Small intestine (tissue), 7 donors: ENCODE measurements around the gene MDC1. TPM values are rescaled to one million over a fixed set of nuclear protein-coding genes. Genes with fewer than 3 reads are reported as not detected.
"Not testable (repeated sequence)": the region's sequence is repeated elsewhere in the genome, so short reads cannot be mapped to it uniquely, and the experiment has no call there.

Experiments used
- DNase-seq, 2 donors: peaks; one replicate each; pipeline versions ENCODE4 v3.0.0 to v3.0.0-alpha.2; 2013
- FAIRE-seq: peaks from 2 replicates; lab custom pipeline; 2012; peaks lifted over from hg19 to GRCh38; lab: Jason Lieb, UNC
- H3K27ac ChIP-seq, 3 donors: one replicate each; pipeline ENCODE4 v1.5.1; 2013; ENCODE audit warnings: low read length in 2 of 3, mild to moderate bottlenecking in 2 of 3, control low read depth in 1 of 3, inconsistent platforms in 1 of 3, low read depth in 1 of 3, moderate library complexity in 1 of 3
- H3K27me3 ChIP-seq, 3 donors: one replicate each; pipeline ENCODE4 v1.6.1; 2013; ENCODE audit warnings: low read length in 3 of 3, inconsistent platforms in 1 of 3; ENCODE audit not compliant: control insufficient read depth in 3 of 3, insufficient read depth in 3 of 3
- H3K36me3 ChIP-seq, 3 donors: one replicate each; pipeline ENCODE4 v1.6.1; 2013; ENCODE audit warnings: low read length in 3 of 3, inconsistent platforms in 1 of 3, low read depth in 1 of 3, mild to moderate bottlenecking in 1 of 3, moderate library complexity in 1 of 3; ENCODE audit not compliant: control insufficient read depth in 3 of 3, insufficient read depth in 2 of 3
- H3K4me1 ChIP-seq, 3 donors: one replicate each; pipeline ENCODE4 v1.6.1; 2013; ENCODE audit warnings: low read length in 2 of 3, inconsistent platforms in 1 of 3, low read depth in 1 of 3, mild to moderate bottlenecking in 1 of 3, moderate library complexity in 1 of 3; ENCODE audit not compliant: control insufficient read depth in 3 of 3, insufficient read depth in 2 of 3
- H3K4me3 ChIP-seq, 3 donors: one replicate each; pipeline ENCODE4 v1.5.1; 2013; ENCODE audit warnings: low read length in 3 of 3, control low read depth in 1 of 3, inconsistent platforms in 1 of 3, low read depth in 1 of 3, mild to moderate bottlenecking in 1 of 3, moderate library complexity in 1 of 3
- H3K9me3 ChIP-seq, 2 donors: one replicate each; pipeline ENCODE4 v1.6.1; 2013; ENCODE audit warnings: low read depth in 1 of 2, low read length in 1 of 2; ENCODE audit not compliant: control insufficient read depth in 2 of 2, insufficient read depth in 1 of 2
- WGBS, 3 donors: extraction: QIAGEN DNeasy Blood & Tissue Kit; methylation state at CpG; one replicate each; pipeline ENCODE4 v1.1.7; 2013; 5-methylcytosine and 5-hydroxymethylcytosine counted together
- polyA plus RNA-seq, 4 donors: library from polyadenylated mRNA; stranded (reverse) in 3 of 4; unstranded in 1 of 4; fragments of 200-250 nt in 3 of 4; fragments of 120-200 nt in 1 of 4; gene quantifications; one replicate each; pipeline versions ENCODE4 v1.2.1 to v1.2.3, GENCODE V29; 2013
- donor health status: healthy with polysubstance abuse.
- donor health status: control.
- donor health status: control.
- donor health status: Bipolar disorder and iron deficiency.
- donor health status: healthy.

The MDC1 gene
- polyA plus RNA-seq, 4 donors: 1.8 to 20.7 (median 7.6) TPM

GRCh38 chr6:30717845-30718720 lies 1.0 kb upstream of the MDC1 start:
- not testable (repeated sequence) for H3K4me1 ChIP-seq, H3K9me3 ChIP-seq, H3K27me3 ChIP-seq, DNase-seq, FAIRE-seq
- WGBS, 3 donors: 70 to 78% (median 74%) methylated on average over 35 to 37 of the region's 37 CpGs
- Histone ChIP-seq H3K27ac (peak overlapping the region; percentile 72 to 93 (median 90)), H3K4me3 (peak overlapping the region in 2 of 3 donors; percentile 37 to 67), H3K36me3 (peaks cover 0 to 20% (median 3%) of the 10 kb centered on the region in 3 donors)

- peak overlapping the region; percentile 39 to 71 (median 67) for H3K4me3 ChIP-seq
- no peaks in the 10 kb centered on the region for H3K9me3 ChIP-seq
- 0 to 5% (median 2%) methylated on average over 8 of the region's 8 CpGs for WGBS, 3 donors
- peaks cover 2 to 23% (median 5%) of the 10 kb centered on the region in 3 donors for H3K36me3 ChIP-seq
- H3K4me1 ChIP-seq: peaks cover 0 to 8% (median 0%) of the 10 kb centered on the region in 3 donors
- H3K27me3 ChIP-seq: no peaks in the 10 kb centered on the region
- FAIRE-seq (no peak), DNase-seq (no peak)
- peak overlapping the region; percentile 74 to 93 (median 91) for H3K27ac ChIP-seq
These were observed 277 bp downstream of the MDC1 start for GRCh38 chr6:30716879-30717128.

- no peaks in the 10 kb centered on the region for H3K27me3 ChIP-seq
- WGBS, 3 donors: 93 to 100% (median 100%) methylated on average over 1 of the region's 1 CpG
- DNase-seq (no peak), FAIRE-seq (no peak)
- no peaks in the 10 kb centered on the region for H3K9me3 ChIP-seq
- no peak overlapping the region for H3K27ac ChIP-seq
- H3K4me3 ChIP-seq: no peak overlapping the region
- H3K4me1 ChIP-seq: peaks cover 0 to 4% (median 0%) of the 10 kb centered on the region in 3 donors
- H3K36me3 ChIP-seq: peaks cover 2 to 34% (median 7%) of the 10 kb centered on the region in 3 donors
These were observed 2.8 kb downstream of the MDC1 start for GRCh38 chr6:30714263-30714662.

GRCh38 chr6:30712441-30712945 lies 4.6 kb downstream of the MDC1 start:
- Histone ChIP-seq H3K4me1 (peaks cover 0 to 2% (median 0%) of the 10 kb centered on the region in 3 donors), H3K27ac (no peak overlapping the region), H3K4me3 (no peak overlapping the region), H3K27me3 (no peaks in the 10 kb centered on the region), H3K36me3 (peaks cover 2 to 39% (median 7%) of the 10 kb centered on the region in 3 donors), H3K9me3 (no peaks in the 10 kb centered on the region)
- no peak for DNase-seq
- FAIRE-seq: no peak
- 84 to 87% (median 86%) methylated on average over 7 of the region's 7 CpGs for WGBS, 3 donors

DNA sequence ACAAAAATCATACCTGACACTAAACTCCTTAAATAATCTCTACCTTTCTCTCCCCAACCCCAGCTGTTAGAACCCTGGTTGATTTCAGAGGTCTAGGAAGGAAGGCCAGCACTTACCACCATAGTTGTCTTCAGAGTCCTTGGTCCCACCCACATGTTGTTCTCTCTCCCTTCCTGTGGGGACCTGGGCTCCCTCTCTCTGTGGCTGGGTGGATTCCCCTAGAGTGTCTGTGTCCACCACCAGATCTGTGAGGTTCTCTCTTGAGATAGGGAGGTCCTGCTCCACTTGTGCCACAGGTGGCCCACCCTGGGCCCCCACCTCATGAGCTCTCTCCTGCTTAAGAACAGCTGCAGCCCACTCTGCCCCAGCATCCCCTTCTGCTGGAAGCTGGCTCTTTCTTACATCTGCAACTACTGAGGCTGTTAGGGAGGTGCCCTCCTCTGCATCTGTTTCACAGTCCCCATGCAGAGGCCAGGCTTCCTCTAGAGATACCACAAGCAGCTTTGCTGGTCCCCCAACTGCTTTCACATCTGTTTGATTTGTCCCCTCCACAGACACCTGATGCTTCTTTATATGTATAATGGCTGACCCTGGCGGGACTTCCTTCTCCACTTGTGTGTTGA lies 5.2 kb downstream of the MDC1 start:
- DNase-seq (no peak), FAIRE-seq (no peak)
- WGBS, 3 donors: 77 to 94% (median 93%) methylated on average over 1 of the region's 1 CpG
- Histone ChIP-seq H3K36me3 (peaks cover 2 to 42% (median 7%) of the 10 kb centered on the region in 3 donors), H3K27ac (no peak overlapping the region), H3K4me3 (no peak overlapping the region), H3K4me1 (peaks cover 0 to 2% (median 0%) of the 10 kb centered on the region in 3 donors), H3K27me3 (no peaks in the 10 kb centered on the region), H3K9me3 (no peaks in the 10 kb centered on the region)

DNA sequence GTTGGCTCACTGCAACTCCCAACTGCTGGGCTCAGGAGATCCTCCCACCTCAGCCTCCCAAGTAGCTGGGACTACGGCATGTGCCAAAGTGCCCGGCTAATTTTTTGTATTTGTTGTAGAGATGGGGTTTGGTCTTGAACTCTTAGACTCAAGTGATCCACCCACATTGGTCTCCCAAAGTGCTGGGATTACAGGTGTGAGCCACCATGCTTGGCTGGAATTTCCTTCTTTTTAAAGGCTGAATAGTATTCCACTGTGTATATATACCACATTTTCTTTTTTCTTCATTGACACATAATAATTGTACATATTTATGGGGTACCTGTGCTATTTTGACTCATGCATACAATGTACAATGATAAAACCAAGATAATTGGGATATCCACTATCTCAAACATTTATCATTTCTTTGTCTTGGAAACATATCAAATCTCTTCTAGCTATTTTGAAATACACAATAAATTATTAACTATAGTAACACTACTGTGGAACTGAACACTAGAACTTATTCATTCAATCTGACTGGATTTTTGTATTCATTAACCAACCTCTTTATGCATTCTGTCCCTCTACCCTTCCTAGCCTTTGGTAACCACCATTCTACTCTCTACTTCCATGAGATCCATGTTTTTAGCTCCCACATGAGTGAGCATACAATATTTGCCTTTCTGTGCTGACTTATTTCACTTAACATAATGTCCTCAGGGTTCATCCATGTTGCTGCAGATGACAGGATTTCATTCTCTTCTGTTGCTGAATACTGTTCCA lies 7.8 kb downstream of the MDC1 start:
- DNase-seq (no peak), FAIRE-seq (no peak)
- no peak overlapping the region for H3K27ac ChIP-seq

GRCh38 chr6:30707281-30707850 lies 9.7 kb downstream of the MDC1 start:
- no peaks in the 10 kb centered on the region for H3K9me3 ChIP-seq

More for the DNA sequence above, 7.8 kb downstream of the MDC1 start:
- peaks cover 2 to 60% (median 7%) of the 10 kb centered on the region in 3 donors for H3K36me3 ChIP-seq
- no peaks in the 10 kb centered on the region for H3K4me1 ChIP-seq
- WGBS, 3 donors: 95 to 100% (median 99%) methylated on average over 2 of the region's 2 CpGs
- H3K4me3 ChIP-seq: no peak overlapping the region
- no peaks in the 10 kb centered on the region for H3K27me3 ChIP-seq
- H3K9me3 ChIP-seq: no peaks in the 10 kb centered on the region

GRCh38 chr6:30705620-30706019 lies 11.5 kb downstream of the MDC1 start:
- Histone ChIP-seq H3K36me3 (peaks cover 0 to 53% (median 0%) of the 10 kb centered on the region in 3 donors), H3K27me3 (no peaks in the 10 kb centered on the region), H3K27ac (no peak overlapping the region), H3K4me1 (no peaks in the 10 kb centered on the region), H3K4me3 (no peak overlapping the region), H3K9me3 (no peaks in the 10 kb centered on the region)
- 94 to 95% (median 95%) methylated on average over 4 of the region's 4 CpGs for WGBS, 3 donors
- FAIRE-seq: no peak
- no peak for DNase-seq

More at GRCh38 chr6:30707281-30707850, 9.7 kb downstream of the MDC1 start:
- H3K27ac ChIP-seq: no peak overlapping the region
- no peak overlapping the region for H3K4me3 ChIP-seq
- peaks cover 0 to 65% (median 2%) of the 10 kb centered on the region in 3 donors for H3K36me3 ChIP-seq
- 45 to 71% (median 70%) methylated on average over 6 of the region's 6 CpGs for WGBS, 3 donors
- DNase-seq (peak; percentile 49 to 56), FAIRE-seq (no peak)
- H3K4me1 ChIP-seq: no peaks in the 10 kb centered on the region
- H3K27me3 ChIP-seq: no peaks in the 10 kb centered on the region
